Osteocyte (in vitro differentiated cells): ENCODE results near the gene RAB3C. TPM values are rescaled to one million over a fixed set of nuclear protein-coding genes. Genes with fewer than 3 reads are reported as not detected.

Experiments used
- DNase-seq: peaks from one replicate; pipeline ENCODE4 v3.0.0; 2021; ENCODE audit warnings: mixed read lengths; ENCODE audit not compliant: unreplicated experiment; ENCODE audit errors: extremely low spot score
- H3K27ac Mint-ChIP-seq: one replicate; pipeline ENCODE4 v1.8.0; 2021; ENCODE audit warnings: mild to moderate bottlenecking, mixed read lengths; ENCODE audit not compliant: unreplicated experiment
- H3K27me3 Mint-ChIP-seq: one replicate; pipeline ENCODE4 v1.8.0; 2021; ENCODE audit warnings: mixed read lengths; ENCODE audit not compliant: unreplicated experiment
- H3K36me3 Mint-ChIP-seq: one replicate; pipeline ENCODE4 v1.8.0; 2021; ENCODE audit warnings: mixed read lengths; ENCODE audit not compliant: unreplicated experiment
- H3K4me1 Mint-ChIP-seq: one replicate; pipeline ENCODE4 v1.8.0; 2021; ENCODE audit warnings: mixed read lengths; ENCODE audit not compliant: unreplicated experiment
- H3K4me3 Mint-ChIP-seq: one replicate; pipeline ENCODE4 v1.8.0; 2021; ENCODE audit warnings: mild to moderate bottlenecking, moderate library complexity, mixed read lengths; ENCODE audit not compliant: unreplicated experiment
- H3K9me3 Mint-ChIP-seq: one replicate; pipeline ENCODE4 v1.8.0; 2021; ENCODE audit warnings: mixed read lengths; ENCODE audit not compliant: unreplicated experiment
- total RNA-seq: library from RNA; stranded (reverse); gene quantifications from 2 replicates; pipeline ENCODE4 v1.2.1, GENCODE V29; 2021
- TF ChIP-seq, protein P1 (sequence below): fragments of 200-600 bp; sonication (generic); IDR thresholded peaks from 2 replicates; pipeline ENCODE4 v1.5.0; 2021; ENCODE audit warnings: antibody characterized with exemption, mild to moderate bottlenecking, moderate library complexity

Gene RAB3C
- total RNA-seq, 1 donor from 2014 or later: not detected

DNA sequence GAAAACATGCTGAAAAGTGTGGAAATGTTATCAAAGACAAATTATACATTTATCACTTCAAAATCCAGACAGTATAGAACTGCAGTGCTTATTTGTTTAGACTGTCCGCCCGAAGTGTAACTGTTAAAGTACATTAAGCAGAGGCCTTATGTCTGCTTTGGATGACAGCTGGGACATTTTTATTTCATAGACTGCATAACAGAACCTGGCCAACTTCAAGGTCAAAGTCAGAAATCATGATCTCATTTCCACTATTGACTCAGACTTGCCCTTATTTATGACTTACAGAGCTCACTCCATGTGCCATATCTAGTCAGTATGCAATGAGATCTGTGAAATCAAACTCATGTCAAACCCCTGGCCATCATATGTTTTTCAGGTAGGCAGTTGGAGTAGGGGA, 87.7 kb downstream of the RAB3C start:
- Mint-ChIP-seq H3K36me3 (no peaks in the 10 kb centered on the region), H3K27me3 (peaks cover 14% of the 10 kb centered on the region), H3K4me3 (no peak overlapping the region), H3K9me3 (no peaks in the 10 kb centered on the region), H3K4me1 (no peaks in the 10 kb centered on the region), H3K27ac (no peak overlapping the region)
- DNase-seq: no peak
- TF ChIP-seq, protein P1, sequence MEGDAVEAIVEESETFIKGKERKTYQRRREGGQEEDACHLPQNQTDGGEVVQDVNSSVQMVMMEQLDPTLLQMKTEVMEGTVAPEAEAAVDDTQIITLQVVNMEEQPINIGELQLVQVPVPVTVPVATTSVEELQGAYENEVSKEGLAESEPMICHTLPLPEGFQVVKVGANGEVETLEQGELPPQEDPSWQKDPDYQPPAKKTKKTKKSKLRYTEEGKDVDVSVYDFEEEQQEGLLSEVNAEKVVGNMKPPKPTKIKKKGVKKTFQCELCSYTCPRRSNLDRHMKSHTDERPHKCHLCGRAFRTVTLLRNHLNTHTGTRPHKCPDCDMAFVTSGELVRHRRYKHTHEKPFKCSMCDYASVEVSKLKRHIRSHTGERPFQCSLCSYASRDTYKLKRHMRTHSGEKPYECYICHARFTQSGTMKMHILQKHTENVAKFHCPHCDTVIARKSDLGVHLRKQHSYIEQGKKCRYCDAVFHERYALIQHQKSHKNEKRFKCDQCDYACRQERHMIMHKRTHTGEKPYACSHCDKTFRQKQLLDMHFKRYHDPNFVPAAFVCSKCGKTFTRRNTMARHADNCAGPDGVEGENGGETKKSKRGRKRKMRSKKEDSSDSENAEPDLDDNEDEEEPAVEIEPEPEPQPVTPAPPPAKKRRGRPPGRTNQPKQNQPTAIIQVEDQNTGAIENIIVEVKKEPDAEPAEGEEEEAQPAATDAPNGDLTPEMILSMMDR: no peak

DNA sequence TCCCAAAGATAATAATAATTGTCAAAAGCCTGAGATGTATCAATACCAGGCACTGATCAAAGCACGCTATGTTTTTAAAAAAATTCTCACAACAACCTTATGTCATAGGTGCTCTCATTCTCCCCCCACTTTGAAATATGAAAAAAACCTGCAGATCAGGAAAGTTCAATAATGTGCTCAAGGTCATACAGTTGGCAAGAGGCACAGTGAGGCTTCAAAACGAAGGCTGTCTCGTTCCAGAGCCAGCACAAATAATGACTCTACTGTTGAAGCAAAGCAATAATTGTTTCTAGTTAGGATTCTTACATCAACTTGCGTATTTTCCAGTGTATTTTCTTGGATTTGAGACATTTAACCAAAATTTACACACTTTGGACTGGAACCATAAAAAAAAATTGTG, 88.3 kb downstream of the RAB3C start:
- Mint-ChIP-seq H3K36me3 (no peaks in the 10 kb centered on the region), H3K27me3 (peaks cover 14% of the 10 kb centered on the region), H3K27ac (no peak overlapping the region), H3K4me1 (no peaks in the 10 kb centered on the region), H3K9me3 (no peaks in the 10 kb centered on the region), H3K4me3 (no peak overlapping the region)
- no peak for DNase-seq
- TF ChIP-seq, protein P1: no peak

DNA sequence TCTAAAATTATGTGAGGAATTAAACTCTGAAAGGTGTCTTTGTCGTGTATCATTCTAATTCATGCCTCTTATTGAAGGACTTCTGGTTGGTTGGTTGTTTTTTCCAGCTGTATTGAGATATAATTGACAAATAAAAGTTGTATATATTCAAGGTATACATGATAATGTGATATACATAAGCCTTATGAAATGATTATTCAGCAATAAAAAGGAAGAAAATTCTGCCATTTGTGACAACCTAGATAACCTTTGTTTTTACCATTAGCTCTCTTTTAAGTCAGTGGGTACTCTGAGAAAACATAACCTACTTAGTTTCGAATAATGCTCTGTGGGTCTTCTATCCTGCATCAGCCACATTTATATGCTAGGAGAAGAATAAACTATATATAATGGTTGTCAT, 89.6 kb downstream of the RAB3C start:
- TF ChIP-seq, protein P1: no peak
- Mint-ChIP-seq H3K4me3 (no peak overlapping the region), H3K36me3 (no peaks in the 10 kb centered on the region), H3K4me1 (no peaks in the 10 kb centered on the region), H3K27ac (no peak overlapping the region), H3K9me3 (no peaks in the 10 kb centered on the region), H3K27me3 (peaks cover 14% of the 10 kb centered on the region)
- no peak for DNase-seq

DNA sequence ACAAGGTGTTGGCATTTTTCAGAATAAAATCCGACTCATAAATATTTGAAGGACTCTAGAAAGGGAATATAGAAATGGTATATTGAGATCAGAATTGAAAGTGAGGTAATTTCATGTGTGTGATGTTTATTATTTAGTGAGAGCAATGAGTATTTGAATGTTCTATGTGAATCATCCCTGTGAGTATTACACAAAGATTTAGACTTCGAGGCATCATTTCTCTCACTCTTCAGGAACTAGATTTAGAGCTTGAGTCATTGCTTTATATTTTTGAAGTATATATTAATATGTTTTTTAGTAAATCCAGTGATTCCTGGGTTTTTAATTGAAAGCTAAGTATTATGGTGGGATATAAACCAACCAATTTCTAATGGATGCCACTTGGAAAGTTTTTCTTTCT, 91.2 kb downstream of the RAB3C start:
- no peaks in the 10 kb centered on the region for H3K36me3 Mint-ChIP-seq
- no peaks in the 10 kb centered on the region for H3K9me3 Mint-ChIP-seq
- H3K4me1 Mint-ChIP-seq: no peaks in the 10 kb centered on the region
- H3K27me3 Mint-ChIP-seq: peaks cover 14% of the 10 kb centered on the region
- no peak for DNase-seq
- no peak overlapping the region for H3K4me3 Mint-ChIP-seq
- TF ChIP-seq, protein P1: no peak
- H3K27ac Mint-ChIP-seq: no peak overlapping the region

DNA sequence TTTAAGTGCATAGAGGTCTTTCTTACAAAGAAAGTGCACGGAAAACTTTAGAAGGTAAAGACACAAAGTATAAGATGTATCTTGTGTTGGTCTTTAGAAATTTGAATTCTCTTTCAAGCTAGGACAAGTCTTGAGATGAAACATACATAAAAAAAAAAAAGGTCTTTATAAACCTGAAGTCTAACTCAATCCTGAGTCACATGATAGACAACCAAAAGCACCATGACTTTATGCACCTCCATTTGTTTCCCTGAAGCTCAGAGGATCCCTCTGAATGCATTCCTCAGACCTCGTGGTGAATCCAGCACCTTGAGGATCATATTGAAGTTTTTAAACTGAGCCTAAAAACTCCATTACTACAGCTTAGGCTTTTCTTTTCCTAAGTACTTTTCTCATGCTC, 91.8 kb downstream of the RAB3C start:
- Mint-ChIP-seq H3K27ac (no peak overlapping the region), H3K4me1 (no peaks in the 10 kb centered on the region), H3K4me3 (no peak overlapping the region)

More for the DNA sequence above, 91.8 kb downstream of the RAB3C start:
- no peaks in the 10 kb centered on the region for H3K9me3 Mint-ChIP-seq
- no peaks in the 10 kb centered on the region for H3K36me3 Mint-ChIP-seq
- peaks cover 14% of the 10 kb centered on the region for H3K27me3 Mint-ChIP-seq
- TF ChIP-seq, protein P1: no peak
- DNase-seq: no peak
